Vagina (tissue), 2 donors: ENCODE data around the gene EFCAB9. TPM values are rescaled to one million over a fixed set of nuclear protein-coding genes. Genes with fewer than 3 reads are reported as not detected.
"Not testable (repeated sequence)": the region's sequence is repeated elsewhere in the genome, so short reads cannot be mapped to it uniquely, and the experiment has no call there.

ENCODE experiments used
- DNase-seq, 2 donors: peaks; one replicate each; pipeline ENCODE4 v3.0.0-alpha.2; 2017; ENCODE audit errors: extremely low spot score in 2 of 2
- H3K27ac ChIP-seq: fragments of 200-600 bp; sonication (generic); one replicate; pipeline ENCODE4 v1.5.1; 2019
- H3K27me3 ChIP-seq: fragments of 200-600 bp; sonication (generic); one replicate; pipeline ENCODE4 v1.5.1; 2019
- H3K36me3 ChIP-seq, 2 donors: fragments of 200-600 bp; sonication (generic); one replicate each; pipeline ENCODE4 v1.5.1; 2017 to 2019
- H3K4me1 ChIP-seq: fragments of 200-600 bp; sonication (generic); one replicate; pipeline ENCODE4 v1.5.1; 2019
- H3K4me3 ChIP-seq, 2 donors: fragments of 200-600 bp; sonication (generic); 1 replicate in 1 of 2; 2 replicates in 1 of 2; pipeline ENCODE4 v1.5.1; 2016 to 2019
- H3K9me3 ChIP-seq: fragments of 200-600 bp; sonication (generic); one replicate; pipeline ENCODE4 v1.5.1; 2019
- CTCF ChIP-seq, 3 experiments: fragments of 450-650 bp in 2 of 3; fragments of 200-600 bp in 1 of 3; sonication (generic) in 1 of 3; IDR thresholded peaks; one replicate each; pipeline ENCODE4 v1.5.1; 2017 to 2019; ENCODE audit warnings: antibody characterized with exemption in 3 of 3, mild to moderate bottlenecking in 2 of 3, moderate library complexity in 2 of 3
- POLR2A ChIP-seq, 2 donors: fragments of 450-650 bp; IDR thresholded peaks; one replicate each; pipeline ENCODE4 v1.6.1; 2017; ENCODE audit warnings: antibody characterized with exemption in 2 of 2, mild to moderate bottlenecking in 2 of 2, moderate library complexity in 2 of 2
- POLR2AphosphoS5 ChIP-seq, 2 donors: sonication (generic); formaldehyde crosslinking; IDR thresholded peaks; one replicate each; pipeline ENCODE4 v1.9.0; 2017; ENCODE audit warnings: antibody characterized with exemption in 2 of 2, mild to moderate bottlenecking in 2 of 2, low read depth in 1 of 2; ENCODE audit not compliant: insufficient read depth in 1 of 2
- intact Hi-C: fragments of 100-400 bp; cut with DNase I; formaldehyde crosslinking; loops from one replicate; pipeline ENCODE4 v1.15.1; 2023
- total RNA-seq: library from RNA; depleted of rRNA; stranded (reverse); fragments of >200 nt; gene quantifications from one replicate; pipeline ENCODE4 v1.2.3, GENCODE V29; 2016

Gene EFCAB9
- total RNA-seq, 1 donor from 2014 or later = not detected

- Histone ChIP-seq H3K4me3 (no peak overlapping the region), H3K27ac (no peak overlapping the region), H3K27me3 (no peaks in the 10 kb centered on the region), H3K9me3 (no peaks in the 10 kb centered on the region), H3K4me1 (no peaks in the 10 kb centered on the region), H3K36me3 (no peaks in the 10 kb centered on the region)
- TF ChIP-seq CTCF (IDR thresholded peaks at IDR 0.05) (no peak), POLR2A (IDR thresholded peaks at IDR 0.05) (no peak), POLR2AphosphoS5 (IDR thresholded peaks at IDR 0.05; ENCODE audit: insufficient read depth in 1 of 2, low read depth in 1 of 2) (no peak)
- DNase-seq = no peak
- intact Hi-C loops = no loop called here
Observed at GRCh38 chr5:172199446-172199845, 5.5 kb downstream of the EFCAB9 start.

- no peaks in the 10 kb centered on the region for H3K36me3 ChIP-seq
- DNase-seq = no peak
- no peaks in the 10 kb centered on the region for H3K27me3 ChIP-seq
- no peaks in the 10 kb centered on the region for H3K4me1 ChIP-seq
- TF ChIP-seq CTCF (IDR thresholded peaks at IDR 0.05) = no peak
- TF ChIP-seq POLR2A (IDR thresholded peaks at IDR 0.05) = no peak
- TF ChIP-seq POLR2AphosphoS5 (IDR thresholded peaks at IDR 0.05; ENCODE audit: insufficient read depth in 1 of 2, low read depth in 1 of 2) = no peak
- no peak overlapping the region for H3K27ac ChIP-seq
- no peaks in the 10 kb centered on the region for H3K9me3 ChIP-seq
- intact Hi-C loops = no loop called here
- H3K4me3 ChIP-seq = no peak overlapping the region
Observed at GRCh38 chr5:172200476-172200875, 6.5 kb downstream of the EFCAB9 start.

GRCh38 chr5:172205984-172206383 is 12.0 kb downstream of the EFCAB9 start:
- H3K27me3 ChIP-seq, H3K9me3 ChIP-seq, H3K27ac ChIP-seq, DNase-seq, intact Hi-C loops, H3K4me1 ChIP-seq, H3K4me3 ChIP-seq: not testable (repeated sequence)
- peaks cover 0 to 11% of the 10 kb centered on the region in 2 donors for H3K36me3 ChIP-seq

- Histone ChIP-seq H3K4me1 (no peaks in the 10 kb centered on the region), H3K36me3 (peaks cover 0 to 22% of the 10 kb centered on the region in 2 donors), H3K9me3 (no peaks in the 10 kb centered on the region), H3K27me3 (no peaks in the 10 kb centered on the region), H3K4me3 (no peak overlapping the region), H3K27ac (no peak overlapping the region)
- intact Hi-C loops = no loop called here
- DNase-seq = no peak
- TF ChIP-seq CTCF (IDR thresholded peaks at IDR 0.05) = no peak
- TF ChIP-seq POLR2AphosphoS5 (IDR thresholded peaks at IDR 0.05; ENCODE audit: insufficient read depth in 1 of 2, low read depth in 1 of 2) = no peak
- TF ChIP-seq POLR2A (IDR thresholded peaks at IDR 0.05) = no peak
Observed at GRCh38 chr5:172207511-172207910, 13.5 kb downstream of the EFCAB9 start.

GRCh38 chr5:172209714-172210113 is 15.7 kb downstream of the EFCAB9 start:
- TF ChIP-seq POLR2AphosphoS5 (IDR thresholded peaks at IDR 0.05; ENCODE audit: insufficient read depth in 1 of 2, low read depth in 1 of 2) (no peak), CTCF (IDR thresholded peaks at IDR 0.05) (no peak), POLR2A (IDR thresholded peaks at IDR 0.05) (no peak)
- peaks cover 0 to 22% of the 10 kb centered on the region in 2 donors for H3K36me3 ChIP-seq
- no peaks in the 10 kb centered on the region for H3K9me3 ChIP-seq
- no peak overlapping the region for H3K27ac ChIP-seq
- H3K4me1 ChIP-seq = no peaks in the 10 kb centered on the region
- intact Hi-C loops = no loop called here
- no peak overlapping the region for H3K4me3 ChIP-seq
- no peaks in the 10 kb centered on the region for H3K27me3 ChIP-seq
- no peak for DNase-seq

GRCh38 chr5:172211676-172212075 is 17.7 kb downstream of the EFCAB9 start:
- intact Hi-C loops = no loop called here
- H3K4me3 ChIP-seq = no peak overlapping the region
- no peaks in the 10 kb centered on the region for H3K4me1 ChIP-seq
- TF ChIP-seq CTCF (IDR thresholded peaks at IDR 0.05) (no peak), POLR2AphosphoS5 (IDR thresholded peaks at IDR 0.05; ENCODE audit: insufficient read depth in 1 of 2, low read depth in 1 of 2) (no peak), POLR2A (IDR thresholded peaks at IDR 0.05) (no peak)
- H3K27ac ChIP-seq = no peak overlapping the region
- no peak for DNase-seq
- H3K9me3 ChIP-seq = no peaks in the 10 kb centered on the region
- H3K27me3 ChIP-seq = no peaks in the 10 kb centered on the region
- H3K36me3 ChIP-seq = peaks cover 0 to 22% of the 10 kb centered on the region in 2 donors
